ENCODE measurements around the gene CIB1.

GRCh38 chr15:90259524-90259923, 25.8 kb upstream of the CIB1 start:
- TF ChIP-seq, protein P1, sequence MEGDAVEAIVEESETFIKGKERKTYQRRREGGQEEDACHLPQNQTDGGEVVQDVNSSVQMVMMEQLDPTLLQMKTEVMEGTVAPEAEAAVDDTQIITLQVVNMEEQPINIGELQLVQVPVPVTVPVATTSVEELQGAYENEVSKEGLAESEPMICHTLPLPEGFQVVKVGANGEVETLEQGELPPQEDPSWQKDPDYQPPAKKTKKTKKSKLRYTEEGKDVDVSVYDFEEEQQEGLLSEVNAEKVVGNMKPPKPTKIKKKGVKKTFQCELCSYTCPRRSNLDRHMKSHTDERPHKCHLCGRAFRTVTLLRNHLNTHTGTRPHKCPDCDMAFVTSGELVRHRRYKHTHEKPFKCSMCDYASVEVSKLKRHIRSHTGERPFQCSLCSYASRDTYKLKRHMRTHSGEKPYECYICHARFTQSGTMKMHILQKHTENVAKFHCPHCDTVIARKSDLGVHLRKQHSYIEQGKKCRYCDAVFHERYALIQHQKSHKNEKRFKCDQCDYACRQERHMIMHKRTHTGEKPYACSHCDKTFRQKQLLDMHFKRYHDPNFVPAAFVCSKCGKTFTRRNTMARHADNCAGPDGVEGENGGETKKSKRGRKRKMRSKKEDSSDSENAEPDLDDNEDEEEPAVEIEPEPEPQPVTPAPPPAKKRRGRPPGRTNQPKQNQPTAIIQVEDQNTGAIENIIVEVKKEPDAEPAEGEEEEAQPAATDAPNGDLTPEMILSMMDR (conservative IDR thresholded peaks at IDR 0.05; ENCODE audit: low read length): no peak
- TF ChIP-seq EZH2phosphoT487 (IDR thresholded peaks at IDR 0.05; ENCODE audit: borderline replicate concordance): no peak
